Left lung (tissue), 10 donors: ENCODE data around the gene LAMB1. TPM values are rescaled to one million over a fixed set of nuclear protein-coding genes. Genes with fewer than 3 reads are reported as not detected.

Experiments
- ATAC-seq: fragments of 200-7000 bp; cut with Tn5 transposase; one replicate; pipeline ENCODE4 v1.9.1; 2020; ENCODE audit warnings: moderate library complexity
- DNase-seq, 4 donors: peaks; one replicate each; pipeline ENCODE4 v3.0.0-alpha.2; 2013 to 2020
- H3K27ac ChIP-seq, 2 donors: fragments of 200-600 bp; sonication (generic) in 1 of 2; one replicate each; pipeline versions ENCODE4 v1.5.0 to v1.8.0; 2020 to 2021
- H3K27me3 ChIP-seq, 2 donors: fragments of 200-600 bp; sonication (generic) in 1 of 2; one replicate each; pipeline versions ENCODE4 v1.5.0 to v1.8.0; 2020 to 2021
- H3K36me3 ChIP-seq, 2 donors: fragments of 200-600 bp; sonication (generic) in 1 of 2; one replicate each; pipeline versions ENCODE4 v1.5.0 to v1.8.0; 2020 to 2021
- H3K4me1 ChIP-seq, 2 donors: fragments of 200-600 bp; one replicate each; pipeline ENCODE4 v1.8.0; 2021
- H3K4me3 ChIP-seq, 2 donors: fragments of 200-600 bp; sonication (generic) in 1 of 2; one replicate each; pipeline versions ENCODE4 v1.5.0 to v1.8.0; 2020 to 2021; ENCODE audit warnings: mild to moderate bottlenecking in 1 of 2
- H3K9me3 ChIP-seq, 2 donors: fragments of 200-600 bp; sonication (generic) in 1 of 2; one replicate each; pipeline versions ENCODE4 v1.5.0 to v1.8.0; 2020 to 2021
- intact Hi-C, 2 donors: fragments of 100-400 bp; cut with DNase I; formaldehyde crosslinking; loops; one replicate each; pipeline versions ENCODE4 v1.11.2 to v1.14.2; 2022
- polyA plus RNA-seq, 6 donors: library from polyadenylated mRNA; unstranded; fragments of 120-200 nt; gene quantifications; one replicate each; pipeline ENCODE4 v1.2.1, GENCODE V29; 2013; ENCODE audit not compliant: insufficient read length in 6 of 6
- total RNA-seq, 2 donors: library from RNA; stranded (reverse); fragmentation: NEBNext Ultra II Directional; extraction: Animal tissue kit (Norgen Biotek cat#: 25700); gene quantifications; one replicate each; pipeline ENCODE4 v1.2.1, GENCODE V29; 2021
- TF ChIP-seq, protein P1 (sequence below), 2 donors: fragments of 200-600 bp; sonication (generic) in 1 of 2; IDR thresholded peaks; one replicate each; pipeline versions ENCODE4 v1.5.0 to v1.8.0; 2021; ENCODE audit warnings: antibody characterized with exemption in 2 of 2
- donor health status: DM: no; HTN: yes; CAD: no.
- donor health status: DM: no; HTN: no; CAD: no.

Gene LAMB1
- total and polyA plus RNA-seq, 8 donors, result 175 to 583 (median 505) TPM

DNA sequence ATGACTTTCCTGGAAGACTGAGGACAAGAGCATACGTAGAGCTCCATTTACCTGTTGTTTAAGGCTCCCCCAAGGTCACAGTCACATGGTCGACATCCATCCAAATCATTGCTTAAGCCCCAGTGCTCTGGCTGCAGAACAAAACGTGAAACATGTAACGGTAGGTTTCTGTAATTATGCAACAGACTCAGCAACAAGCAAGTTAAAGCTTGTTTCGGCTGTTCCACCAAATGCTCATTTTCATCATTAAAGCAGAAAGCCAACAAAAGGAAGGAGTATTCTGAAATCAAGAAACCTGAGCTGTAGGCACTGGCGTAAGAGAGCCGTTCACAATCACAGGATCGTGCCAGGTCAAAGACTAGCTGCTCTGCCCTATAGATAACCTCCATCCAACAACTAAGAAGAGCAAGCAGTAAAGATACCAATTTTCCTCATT, 30.0 kb downstream of the LAMB1 start:
- no peak for DNase-seq

DNA sequence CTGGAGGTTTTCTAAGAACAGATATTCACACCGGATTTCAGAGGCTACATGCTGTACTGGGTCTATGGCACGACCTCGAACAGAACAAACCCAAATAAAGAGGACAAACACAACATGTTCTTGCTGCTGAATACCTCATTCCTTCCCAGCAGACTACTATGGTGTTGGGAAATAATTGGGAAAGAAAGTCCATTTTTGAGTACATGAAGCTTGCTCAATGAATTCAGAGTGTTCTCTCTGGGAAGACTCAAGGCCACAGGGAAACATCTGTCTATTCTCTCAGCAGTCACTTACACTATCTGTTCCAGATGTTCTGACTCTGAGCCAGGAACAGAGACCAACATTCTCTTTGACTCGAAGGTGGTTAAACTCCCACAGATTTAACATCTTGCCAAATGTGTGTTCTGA, 30.9 kb downstream of the LAMB1 start:
- DNase-seq (peak in 2 of 4 donors; percentile 78 to 85), ATAC-seq (peak; percentile 69)
- Histone ChIP-seq H3K4me1 (peaks cover 0 to 10% of the 10 kb centered on the region in 2 donors), H3K27me3 (no peaks in the 10 kb centered on the region), H3K9me3 (no peaks in the 10 kb centered on the region), H3K27ac (peak overlapping the region in 1 of 2 donors; percentile 37), H3K4me3 (no peak overlapping the region), H3K36me3 (peaks cover 0 to 9% of the 10 kb centered on the region in 2 donors)
- TF ChIP-seq, protein P1, sequence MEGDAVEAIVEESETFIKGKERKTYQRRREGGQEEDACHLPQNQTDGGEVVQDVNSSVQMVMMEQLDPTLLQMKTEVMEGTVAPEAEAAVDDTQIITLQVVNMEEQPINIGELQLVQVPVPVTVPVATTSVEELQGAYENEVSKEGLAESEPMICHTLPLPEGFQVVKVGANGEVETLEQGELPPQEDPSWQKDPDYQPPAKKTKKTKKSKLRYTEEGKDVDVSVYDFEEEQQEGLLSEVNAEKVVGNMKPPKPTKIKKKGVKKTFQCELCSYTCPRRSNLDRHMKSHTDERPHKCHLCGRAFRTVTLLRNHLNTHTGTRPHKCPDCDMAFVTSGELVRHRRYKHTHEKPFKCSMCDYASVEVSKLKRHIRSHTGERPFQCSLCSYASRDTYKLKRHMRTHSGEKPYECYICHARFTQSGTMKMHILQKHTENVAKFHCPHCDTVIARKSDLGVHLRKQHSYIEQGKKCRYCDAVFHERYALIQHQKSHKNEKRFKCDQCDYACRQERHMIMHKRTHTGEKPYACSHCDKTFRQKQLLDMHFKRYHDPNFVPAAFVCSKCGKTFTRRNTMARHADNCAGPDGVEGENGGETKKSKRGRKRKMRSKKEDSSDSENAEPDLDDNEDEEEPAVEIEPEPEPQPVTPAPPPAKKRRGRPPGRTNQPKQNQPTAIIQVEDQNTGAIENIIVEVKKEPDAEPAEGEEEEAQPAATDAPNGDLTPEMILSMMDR (IDR thresholded peaks at IDR 0.05), result no peak
- intact Hi-C loops, result no loop called here

More for the DNA sequence above, 30.0 kb downstream of the LAMB1 start:
- TF ChIP-seq, protein P1 (IDR thresholded peaks at IDR 0.05), result no peak
- no peaks in the 10 kb centered on the region for H3K27me3 ChIP-seq
- ATAC-seq, result no peak
- peak overlapping the region in 1 of 2 donors; percentile 44 for H3K27ac ChIP-seq
- H3K4me3 ChIP-seq, result no peak overlapping the region
- H3K9me3 ChIP-seq, result no peaks in the 10 kb centered on the region
- peaks cover 0 to 10% of the 10 kb centered on the region in 2 donors for H3K4me1 ChIP-seq
- H3K36me3 ChIP-seq, result peaks cover 0 to 13% of the 10 kb centered on the region in 2 donors
- intact Hi-C loops, result no loop called here

DNA sequence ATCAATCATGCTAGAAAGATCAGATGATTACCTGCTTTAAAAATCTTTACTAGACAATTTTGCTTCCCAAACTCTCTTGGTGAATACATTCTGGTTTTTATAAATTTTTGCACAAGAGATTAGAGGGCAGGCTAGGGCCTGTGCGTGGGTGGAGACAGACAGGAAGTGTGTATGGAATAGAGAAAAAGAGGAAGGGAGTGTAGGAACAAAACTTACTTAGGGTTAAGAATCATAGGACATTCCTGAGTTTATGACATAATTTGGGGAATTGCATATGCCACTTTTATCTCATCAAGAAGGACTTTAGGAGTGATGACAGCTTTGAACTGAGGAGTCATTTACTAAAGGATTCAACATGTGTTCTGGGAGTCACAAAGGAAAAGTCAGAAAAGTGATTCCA, 31.3 kb downstream of the LAMB1 start:
- Histone ChIP-seq H3K9me3 (no peaks in the 10 kb centered on the region), H3K4me1 (peaks cover 0 to 10% of the 10 kb centered on the region in 2 donors), H3K27me3 (no peaks in the 10 kb centered on the region), H3K36me3 (peaks cover 0 to 8% of the 10 kb centered on the region in 2 donors), H3K4me3 (no peak overlapping the region), H3K27ac (peak overlapping the region in 1 of 2 donors; percentile 37)
- intact Hi-C loops, result no loop called here
- TF ChIP-seq, protein P1 (IDR thresholded peaks at IDR 0.05), result no peak
- no peak for DNase-seq
- peak; percentile 48 for ATAC-seq

DNA sequence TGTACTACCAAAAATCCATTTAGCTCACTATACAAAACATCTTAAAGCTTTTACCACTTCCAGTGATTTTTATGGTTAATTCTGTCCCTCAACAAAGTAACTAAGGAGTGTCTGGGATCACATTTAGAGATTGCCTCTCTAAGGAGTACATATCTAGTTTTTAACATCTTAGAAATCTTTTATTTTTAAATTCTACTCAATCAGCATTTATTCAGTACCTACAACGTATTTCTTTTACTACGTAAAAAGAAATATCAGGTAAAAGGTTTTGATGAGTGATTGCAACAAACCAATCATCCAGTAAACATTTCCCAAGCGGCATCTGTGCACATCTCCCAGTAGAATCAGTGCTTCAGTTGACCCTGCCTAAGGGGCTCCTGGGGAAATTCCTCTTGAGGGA, 31.9 kb downstream of the LAMB1 start:
- no peak for ATAC-seq
- Histone ChIP-seq H3K36me3 (peaks cover 0 to 8% of the 10 kb centered on the region in 2 donors), H3K4me1 (peaks cover 0 to 10% of the 10 kb centered on the region in 2 donors), H3K27ac (peak overlapping the region; percentile 14 to 37), H3K27me3 (no peaks in the 10 kb centered on the region), H3K4me3 (no peak overlapping the region), H3K9me3 (no peaks in the 10 kb centered on the region)
- no peak for DNase-seq
- TF ChIP-seq, protein P1 (IDR thresholded peaks at IDR 0.05), result no peak
- intact Hi-C loops, result no loop called here

DNA sequence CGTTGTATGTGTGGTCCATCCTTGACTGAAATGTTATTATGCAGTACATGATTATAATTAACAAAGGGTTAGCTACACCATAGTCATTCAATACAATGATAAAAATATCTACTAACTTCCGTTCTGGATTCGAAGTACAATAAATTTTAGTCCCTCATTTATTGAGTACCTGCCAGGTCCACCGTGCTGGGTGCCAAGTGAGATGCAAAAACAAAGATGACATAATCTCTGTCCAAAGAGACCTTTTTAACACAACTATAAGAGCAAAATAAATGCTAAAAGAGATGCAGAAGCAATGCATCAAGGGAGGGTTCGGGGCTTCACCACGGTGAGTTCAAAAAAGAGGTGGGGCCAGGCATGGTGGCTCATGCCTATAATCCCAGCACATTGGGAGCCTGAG, 33.1 kb downstream of the LAMB1 start:
- H3K27ac ChIP-seq, result no peak overlapping the region
- no peaks in the 10 kb centered on the region for H3K27me3 ChIP-seq
- no peak overlapping the region for H3K4me3 ChIP-seq
- no peaks in the 10 kb centered on the region for H3K36me3 ChIP-seq
- DNase-seq (no peak), ATAC-seq (no peak)
- peaks cover 0 to 10% of the 10 kb centered on the region in 2 donors for H3K4me1 ChIP-seq
- H3K9me3 ChIP-seq, result no peaks in the 10 kb centered on the region
- intact Hi-C loops, result no loop called here
- TF ChIP-seq, protein P1 (IDR thresholded peaks at IDR 0.05), result no peak
